Activated naive CD8-positive, alpha-beta T cell treated with anti-CD3 and anti-CD28 coated beads, Interleukin-2, amount 50 U/mL, for 24 hours (primary cell): Measurements from ENCODE around the gene PGA5.

Experiments
- ATAC-seq: fragments of 150-1000 bp; cut with Tn5 transposase; one replicate; pipeline ENCODE4 v1.10.0; 2021
- DNase-seq: peaks from one replicate; pipeline ENCODE4 v3.0.0; 2021
- H3K27ac Mint-ChIP-seq: one replicate; pipeline ENCODE4 v1.8.0; 2021; ENCODE audit warnings: mild to moderate bottlenecking, mixed read lengths
- H3K27me3 Mint-ChIP-seq: one replicate; pipeline ENCODE4 v1.8.0; 2021; ENCODE audit warnings: mixed read lengths
- H3K36me3 Mint-ChIP-seq: one replicate; pipeline ENCODE4 v1.8.0; 2021; ENCODE audit warnings: low read depth, mixed read lengths
- H3K4me1 Mint-ChIP-seq: one replicate; pipeline ENCODE4 v1.8.0; 2021; ENCODE audit warnings: mixed read lengths
- H3K4me3 Mint-ChIP-seq: one replicate; pipeline ENCODE4 v1.8.0; 2021; ENCODE audit warnings: mild to moderate bottlenecking, moderate library complexity, mixed read lengths
- H3K9me3 Mint-ChIP-seq: one replicate; pipeline ENCODE4 v1.8.0; 2021; ENCODE audit warnings: mixed read lengths

PGA5 gene

DNA sequence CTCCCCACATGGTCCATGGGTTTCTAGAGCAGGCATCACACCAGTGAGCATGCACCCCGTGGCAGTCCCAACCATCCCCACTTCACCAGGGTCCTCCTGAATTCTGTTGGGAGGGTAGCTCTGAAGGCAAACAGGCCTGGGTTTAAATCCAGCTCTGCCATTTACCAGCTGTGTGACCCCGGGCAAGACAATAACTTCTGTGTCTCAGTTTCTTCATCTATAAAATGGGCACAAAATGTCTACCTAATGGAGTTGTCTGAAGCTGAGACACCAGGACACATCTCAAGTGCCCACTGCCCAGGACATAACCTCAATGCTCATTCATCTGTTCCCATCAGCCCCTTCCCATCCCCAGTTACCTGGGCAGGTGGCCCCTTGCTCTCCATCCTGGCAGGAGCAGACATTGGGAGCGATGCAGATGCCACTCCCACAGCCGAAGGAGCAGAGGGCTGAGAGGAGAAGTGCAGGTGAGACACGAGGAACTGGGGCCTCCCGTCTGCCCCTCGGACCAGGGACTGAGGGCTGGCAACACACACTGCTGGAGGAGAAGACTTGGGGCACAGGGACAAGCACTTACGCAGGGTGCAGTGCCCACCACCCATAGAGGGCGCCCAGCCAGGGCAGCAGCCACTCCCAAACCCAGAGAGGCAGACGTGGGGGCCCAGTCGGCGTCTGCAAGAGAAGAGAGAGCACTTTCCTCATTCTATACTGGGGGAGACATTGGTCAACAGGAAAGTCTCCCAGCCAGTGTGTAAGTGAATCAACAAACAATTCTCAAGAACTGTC lies 50.1 kb downstream of the PGA5 start:
- Mint-ChIP-seq H3K4me3 (no peak overlapping the region), H3K27ac (no peak overlapping the region), H3K27me3 (peaks cover 12% of the 10 kb centered on the region), H3K36me3 (peaks cover 19% of the 10 kb centered on the region), H3K9me3 (no peaks in the 10 kb centered on the region), H3K4me1 (peaks cover 16% of the 10 kb centered on the region)
- peak; percentile 27 for DNase-seq
- ATAC-seq: no peak

DNA sequence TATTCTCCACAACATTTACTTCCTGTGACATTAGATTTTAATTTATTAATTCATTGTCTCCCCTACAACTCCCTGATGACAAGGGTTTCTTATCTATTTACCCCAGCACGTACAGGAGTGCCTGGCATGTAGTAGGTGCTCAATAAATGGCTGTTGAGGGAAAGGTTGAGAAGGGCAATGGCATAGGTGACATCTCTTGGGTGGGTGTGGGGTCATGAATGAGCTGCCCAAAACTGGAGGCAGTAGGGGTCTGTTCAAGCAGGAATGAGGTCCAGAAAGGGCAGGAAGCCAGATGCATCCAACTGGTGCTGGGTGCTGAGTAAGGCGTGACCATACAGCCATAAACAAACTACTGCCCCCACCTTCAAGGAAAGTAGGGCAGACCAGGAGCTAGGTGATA lies 51.4 kb downstream of the PGA5 start:
- H3K27me3 Mint-ChIP-seq: peaks cover 12% of the 10 kb centered on the region
- H3K4me3 Mint-ChIP-seq: peak overlapping the region; percentile 60

DNA sequence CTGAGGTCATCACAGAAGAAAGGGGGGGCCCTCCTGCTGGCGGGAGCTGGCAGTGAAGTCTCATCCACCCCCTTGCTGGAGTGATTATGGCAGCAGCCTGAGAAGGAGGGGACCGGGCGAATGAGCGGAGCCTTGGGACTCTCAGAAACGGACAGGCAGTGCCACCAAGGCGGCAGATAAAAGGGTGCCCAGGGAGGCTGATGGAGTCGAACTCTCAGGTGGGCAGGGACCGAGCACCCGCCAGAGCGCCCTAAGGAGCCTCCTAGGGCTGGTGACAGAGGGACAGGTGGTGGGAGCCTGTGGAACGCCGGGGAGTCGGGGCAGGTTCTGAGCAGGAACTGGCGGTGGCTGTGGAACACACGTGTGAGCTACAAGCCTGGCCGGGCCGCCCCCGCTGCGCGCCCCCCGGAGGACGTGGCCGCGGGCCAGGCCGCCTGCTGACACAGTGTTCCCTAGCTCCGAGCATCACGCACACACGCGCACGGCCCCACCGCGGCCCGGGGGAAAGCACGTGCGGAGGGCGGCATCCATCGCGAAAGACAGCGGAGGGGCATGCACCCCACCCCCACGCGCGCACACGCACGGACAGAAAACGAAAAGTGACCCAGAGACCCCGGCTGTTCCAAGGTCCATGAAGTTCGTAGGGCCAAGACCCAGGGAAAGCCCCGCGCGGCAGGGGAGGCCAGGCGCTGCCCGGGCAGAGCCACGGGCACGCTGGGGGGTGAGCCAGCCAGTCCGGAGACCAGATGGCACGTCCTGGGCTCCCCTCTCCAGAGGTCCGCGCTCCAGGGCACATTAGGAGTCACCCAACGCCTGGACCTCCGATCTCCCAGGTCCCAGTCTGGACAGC lies 53.1 kb downstream of the PGA5 start:
- peaks cover 28% of the 10 kb centered on the region for H3K36me3 Mint-ChIP-seq
- DNase-seq: peak; percentile 71
- ATAC-seq: peak; percentile 58
- peaks cover 37% of the 10 kb centered on the region for H3K4me1 Mint-ChIP-seq
- peaks cover 12% of the 10 kb centered on the region for H3K27me3 Mint-ChIP-seq
- H3K9me3 Mint-ChIP-seq: no peaks in the 10 kb centered on the region
- peak overlapping the region; percentile 88 for H3K4me3 Mint-ChIP-seq
- peak overlapping the region; percentile 91 for H3K27ac Mint-ChIP-seq

More for the DNA sequence above, 51.4 kb downstream of the PGA5 start:
- no peak for ATAC-seq
- no peak overlapping the region for H3K27ac Mint-ChIP-seq
- no peak for DNase-seq
- H3K36me3 Mint-ChIP-seq: peaks cover 21% of the 10 kb centered on the region
- no peaks in the 10 kb centered on the region for H3K9me3 Mint-ChIP-seq
- H3K4me1 Mint-ChIP-seq: peaks cover 20% of the 10 kb centered on the region

DNA sequence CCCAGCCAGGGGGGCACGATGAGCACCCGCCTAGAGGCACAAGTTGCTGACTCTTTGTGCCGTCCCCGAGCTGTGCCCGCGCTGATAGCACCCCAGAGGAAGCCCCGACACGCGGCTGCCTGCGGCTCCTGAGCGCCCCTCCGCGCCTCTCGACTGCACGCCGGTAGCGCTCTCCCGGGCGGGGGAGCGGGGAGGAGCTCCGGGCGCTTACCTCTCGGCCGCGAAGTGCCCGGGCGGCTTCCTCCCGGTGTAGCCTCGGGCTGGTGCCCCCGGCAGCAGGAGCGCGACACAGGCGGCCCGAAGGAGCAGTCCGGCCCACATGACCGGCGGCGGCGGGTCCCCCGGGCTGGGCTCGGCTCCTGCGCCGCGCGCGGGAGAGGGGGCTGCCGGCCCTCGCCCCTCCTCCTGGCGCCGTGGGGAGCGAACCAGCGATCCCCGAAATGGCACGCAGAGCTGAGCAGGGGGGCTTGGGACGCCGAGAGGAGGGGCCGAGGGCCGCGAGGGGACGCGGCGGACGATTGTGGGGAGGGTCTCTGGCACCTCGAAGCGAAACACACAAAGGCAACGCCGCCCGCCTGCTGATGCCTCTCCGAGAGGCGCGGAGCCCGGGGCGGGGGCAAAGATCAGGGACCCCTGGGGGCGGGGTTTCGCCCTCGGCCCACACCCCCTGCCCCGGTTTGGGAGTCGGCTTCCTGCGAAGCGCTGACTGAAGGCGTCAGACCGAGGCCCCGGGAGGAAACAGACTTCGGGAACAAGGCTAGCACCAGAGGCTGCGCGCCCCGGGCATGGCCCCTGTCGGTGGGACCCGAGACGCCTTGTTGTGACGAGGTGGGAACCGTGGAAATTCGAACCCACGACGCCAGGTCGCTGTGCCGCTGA lies 54.0 kb downstream of the PGA5 start, which contains the start of gene VWCE:
VWCE (minus strand) TSS at position 600 of the 879 bp plus-strand sequence; CDS start at position 321, 279 bp downstream.
- Mint-ChIP-seq H3K4me3 (peak within 1 kb of the TSS; percentile 88), H3K27ac (peak within 1 kb of the TSS; percentile 91)

DNA sequence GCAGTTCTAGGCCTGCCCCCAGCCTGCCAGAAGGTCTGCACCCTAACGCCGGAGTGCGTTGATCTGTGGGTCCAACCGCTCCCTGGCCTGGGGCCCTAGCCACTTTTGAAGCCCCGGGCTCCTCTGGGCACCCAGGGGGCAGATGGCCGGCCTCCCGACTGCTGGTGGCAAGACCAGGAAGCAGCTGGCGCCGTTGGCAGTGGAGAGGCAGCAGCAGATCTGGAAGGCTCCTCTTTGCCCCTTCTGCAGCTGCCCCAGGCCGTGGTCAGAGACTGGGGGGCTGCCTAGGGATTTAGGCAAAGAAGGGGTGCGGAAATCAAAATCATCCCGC lies 54.6 kb downstream of the PGA5 start:
- Mint-ChIP-seq H3K27ac (no peak overlapping the region), H3K27me3 (peaks cover 12% of the 10 kb centered on the region), H3K4me1 (peaks cover 45% of the 10 kb centered on the region), H3K9me3 (no peaks in the 10 kb centered on the region), H3K36me3 (peaks cover 32% of the 10 kb centered on the region), H3K4me3 (peak overlapping the region; percentile 88)
- no peak for DNase-seq
- ATAC-seq: no peak

More for the DNA sequence above, 54.0 kb downstream of the PGA5 start, which contains the start of gene VWCE:
- peak; percentile 79 for ATAC-seq
- DNase-seq: peak; percentile 80
- Mint-ChIP-seq H3K4me1 (peaks cover 43% of the 10 kb centered on the region), H3K9me3 (no peaks in the 10 kb centered on the region), H3K27me3 (peaks cover 12% of the 10 kb centered on the region), H3K36me3 (peaks cover 28% of the 10 kb centered on the region)

DNA sequence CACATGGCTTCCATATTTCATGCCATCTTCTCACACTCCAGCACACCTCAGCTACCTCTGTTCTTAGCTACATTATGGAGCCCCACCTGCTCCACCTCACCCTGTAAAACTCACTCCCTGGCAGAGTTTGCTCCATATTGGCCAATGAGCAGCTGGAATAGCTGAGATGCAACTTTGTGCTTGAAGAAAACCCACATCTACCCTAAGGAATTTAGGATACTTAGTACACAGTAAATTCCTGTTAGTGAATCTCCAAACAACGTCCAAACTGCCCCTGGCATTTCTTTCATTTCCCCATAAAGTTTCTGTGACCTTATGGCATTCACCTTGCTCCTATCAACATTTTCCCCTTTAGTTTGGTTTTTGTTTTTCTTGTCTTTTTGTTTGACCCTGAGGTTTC lies 56.4 kb downstream of the PGA5 start:
- no peak for ATAC-seq
- H3K4me1 Mint-ChIP-seq: peaks cover 45% of the 10 kb centered on the region
- no peak for DNase-seq
- peaks cover 45% of the 10 kb centered on the region for H3K36me3 Mint-ChIP-seq
- H3K4me3 Mint-ChIP-seq: no peak overlapping the region
- peaks cover 10% of the 10 kb centered on the region for H3K27me3 Mint-ChIP-seq
- no peaks in the 10 kb centered on the region for H3K9me3 Mint-ChIP-seq
- peak overlapping the region; percentile 24 for H3K27ac Mint-ChIP-seq

DNA sequence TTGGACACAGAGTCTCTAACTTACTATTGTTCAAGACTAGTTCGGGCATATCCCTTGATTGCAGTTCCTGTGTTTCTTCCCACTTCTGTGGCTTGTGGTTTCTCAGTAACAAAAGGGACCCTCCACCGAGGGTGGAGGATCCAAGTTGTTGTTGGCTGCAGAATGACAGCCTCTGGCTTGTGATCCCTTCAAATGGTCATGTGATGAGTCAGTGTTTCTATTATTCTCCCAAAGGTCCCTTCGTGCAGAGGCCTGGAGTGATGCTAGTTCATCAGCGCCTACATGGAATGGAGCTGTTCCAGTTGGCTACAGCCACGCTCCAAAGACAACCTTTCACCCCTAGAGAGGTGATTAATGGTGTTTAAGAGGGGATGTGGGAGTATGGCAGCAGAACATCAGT lies 56.8 kb downstream of the PGA5 start:
- Mint-ChIP-seq H3K27ac (no peak overlapping the region), H3K36me3 (peaks cover 45% of the 10 kb centered on the region), H3K27me3 (peaks cover 6% of the 10 kb centered on the region), H3K4me3 (no peak overlapping the region), H3K9me3 (no peaks in the 10 kb centered on the region), H3K4me1 (peaks cover 42% of the 10 kb centered on the region)
- ATAC-seq: no peak
- no peak for DNase-seq

DNA sequence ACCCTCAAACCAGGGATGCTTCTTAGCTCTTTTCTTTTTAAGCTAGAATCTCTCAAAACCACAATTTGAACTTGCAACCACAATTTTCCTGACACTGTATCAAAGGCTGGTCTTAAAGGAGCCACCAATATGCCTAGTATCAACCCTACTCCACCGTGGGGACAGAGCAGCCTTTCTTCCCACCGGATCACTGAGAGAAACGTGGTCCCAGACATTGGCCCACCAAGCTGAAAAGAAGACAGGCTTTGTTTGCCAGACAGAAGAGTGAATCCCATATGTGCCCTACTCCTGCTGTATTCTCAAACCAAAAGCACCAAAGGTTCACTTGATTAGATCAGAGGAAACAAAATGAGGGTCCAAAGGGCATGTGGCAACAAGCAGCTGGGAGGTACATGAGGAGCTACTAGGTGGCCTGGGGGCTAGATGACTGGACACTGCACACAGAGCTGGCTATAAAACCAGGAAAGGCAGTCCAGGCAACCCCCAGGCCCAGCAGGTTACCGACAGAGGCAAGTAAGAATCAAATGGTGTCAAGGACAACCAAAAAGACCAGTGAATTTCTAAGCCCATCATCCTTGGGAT lies 57.8 kb downstream of the PGA5 start:
- peaks cover 1% of the 10 kb centered on the region for H3K27me3 Mint-ChIP-seq
- H3K4me3 Mint-ChIP-seq: no peak overlapping the region
- H3K9me3 Mint-ChIP-seq: no peaks in the 10 kb centered on the region
- ATAC-seq (no peak), DNase-seq (no peak)
- peaks cover 51% of the 10 kb centered on the region for H3K36me3 Mint-ChIP-seq
- peaks cover 35% of the 10 kb centered on the region for H3K4me1 Mint-ChIP-seq
- H3K27ac Mint-ChIP-seq: no peak overlapping the region
